Gastroesophageal sphincter (tissue), 4 donors: ENCODE data around the gene HTR2A. TPM values are rescaled to one million over a fixed set of nuclear protein-coding genes. Genes with fewer than 3 reads are reported as not detected.

Source experiments
- ATAC-seq: fragments of 150-250 bp; one replicate; pipeline ENCODE4 v1.9.1; 2016; ENCODE audit warnings: mild to moderate bottlenecking, moderate library complexity
- H3K27ac ChIP-seq, 4 donors: fragments of 200-600 bp; sonication (generic) in 3 of 4; 1 replicate in 3 of 4; 2 replicates in 1 of 4; pipeline ENCODE4 v1.5.1; 2016 to 2019
- H3K27me3 ChIP-seq: fragments of 200-600 bp; sonication (generic); one replicate; pipeline ENCODE4 v1.5.1; 2019
- H3K36me3 ChIP-seq, 2 donors: fragments of 200-600 bp; sonication (generic); one replicate each; pipeline ENCODE4 v1.5.1; 2019; ENCODE audit warnings: control low read depth in 1 of 2
- H3K4me1 ChIP-seq, 3 donors: fragments of 200-600 bp; sonication (generic); 1 replicate in 2 of 3; 2 replicates in 1 of 3; pipeline ENCODE4 v1.5.1; 2016 to 2019; ENCODE audit warnings: control low read depth in 2 of 3
- H3K4me3 ChIP-seq, 2 donors: fragments of 200-600 bp; sonication (generic); one replicate each; pipeline ENCODE4 v1.5.1; 2019; ENCODE audit warnings: mild to moderate bottlenecking in 1 of 2, moderate library complexity in 1 of 2
- H3K9me3 ChIP-seq, 3 donors: fragments of 200-600 bp; sonication (generic); one replicate each; pipeline ENCODE4 v1.5.1; 2017 to 2019; ENCODE audit warnings: control low read depth in 2 of 3
- EP300 ChIP-seq: sonication (generic); formaldehyde crosslinking; IDR thresholded peaks from one replicate; pipeline ENCODE4 v1.6.1; 2017; ENCODE audit warnings: antibody characterized with exemption, mild to moderate bottlenecking
- POLR2A ChIP-seq, 2 donors: fragments of 450-650 bp; IDR thresholded peaks; one replicate each; pipeline ENCODE4 v1.6.1; 2017; ENCODE audit warnings: antibody characterized with exemption in 2 of 2, mild to moderate bottlenecking in 2 of 2, moderate library complexity in 1 of 2
- POLR2AphosphoS5 ChIP-seq: sonication (generic); formaldehyde crosslinking; IDR thresholded peaks from one replicate; pipeline ENCODE4 v1.6.1; 2017; ENCODE audit warnings: antibody characterized with exemption
- WGBS, 2 donors: methylation state at CpG; one replicate each; pipeline ENCODE4 v1.1.5; 2018; ENCODE audit warnings: low coverage in 1 of 2; 5-methylcytosine and 5-hydroxymethylcytosine counted together
- total RNA-seq, 4 donors: library from RNA; depleted of rRNA; stranded (reverse); fragments of >200 nt; gene quantifications; one replicate each; pipeline ENCODE4 v1.1.0, GENCODE V29; 2016
- TF ChIP-seq, protein P1 (sequence below), 4 experiments: fragments of 200-600 bp in 2 of 4; fragments of 450-650 bp in 2 of 4; sonication (generic) in 1 of 4; IDR thresholded peaks; one replicate each; pipeline ENCODE4 v1.5.1; 2017 to 2019; ENCODE audit warnings: antibody characterized with exemption in 4 of 4, mild to moderate bottlenecking in 2 of 4, moderate library complexity in 2 of 4

HTR2A gene
- 1 to 10 TPM in 1 of 4 donors, under 1 TPM in 3; 0.40 to 1.7 (median 0.54) TPM for total RNA-seq

DNA sequence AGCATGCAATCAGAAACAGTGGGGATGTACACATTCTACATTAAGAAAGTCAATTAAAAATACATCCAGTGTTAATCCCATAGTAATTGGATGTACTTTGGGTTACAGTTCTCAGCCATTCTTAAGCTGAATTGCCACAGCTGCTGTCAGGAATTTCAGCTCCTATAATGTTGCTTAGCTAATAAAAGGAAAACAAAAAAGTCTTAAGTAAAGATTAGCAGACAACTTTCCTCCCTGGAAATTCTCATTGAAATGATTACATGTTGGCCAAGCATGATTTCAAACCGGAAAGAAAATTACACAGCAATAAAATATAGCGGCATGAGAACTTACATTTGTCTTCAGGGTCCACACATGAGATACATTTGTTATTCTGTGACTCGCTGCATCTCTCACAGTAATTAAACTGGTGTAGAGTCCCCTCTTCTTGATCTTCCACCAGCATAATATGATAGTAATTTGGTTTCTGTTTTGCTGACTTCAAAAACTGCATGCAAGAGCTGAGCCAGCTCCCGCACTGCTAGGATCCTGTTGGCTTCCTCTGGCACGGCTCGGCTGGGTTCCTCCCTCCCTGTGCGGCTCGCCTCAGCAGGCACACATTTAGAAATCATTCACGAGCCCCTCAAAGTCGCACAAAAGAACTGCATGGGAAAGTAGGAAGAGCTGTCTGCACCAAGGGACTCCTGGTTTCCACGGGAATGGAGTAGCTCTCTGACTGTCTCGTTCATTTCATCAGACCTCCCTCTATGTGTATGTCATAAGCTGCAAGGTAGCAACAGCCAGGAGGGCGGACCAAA lies at the start of gene HTR2A:
HTR2A (minus strand) TSS at position 713 of the 797 bp plus-strand sequence. CDS start 1,147 bp downstream, outside the sequence.
- 6 to 18% methylated on average over 7 to 12 of the region's 13 CpGs for WGBS, 2 donors
- ATAC-seq: peak; percentile 27
- no peaks in the 10 kb centered on the region for H3K36me3 ChIP-seq
- no peaks in the 10 kb centered on the region for H3K9me3 ChIP-seq
- peak within 1 kb of the TSS; percentile 23 to 45 for H3K4me3 ChIP-seq
- H3K27ac ChIP-seq: peak within 1 kb of the TSS in 3 of 4 donors; percentile 56 to 75 (median 71)
- H3K27me3 ChIP-seq: no peaks in the 10 kb centered on the region
- H3K4me1 ChIP-seq: peaks cover 0 to 42% (median 3%) of the 10 kb centered on the region in 3 donors
- TF ChIP-seq, protein P1, sequence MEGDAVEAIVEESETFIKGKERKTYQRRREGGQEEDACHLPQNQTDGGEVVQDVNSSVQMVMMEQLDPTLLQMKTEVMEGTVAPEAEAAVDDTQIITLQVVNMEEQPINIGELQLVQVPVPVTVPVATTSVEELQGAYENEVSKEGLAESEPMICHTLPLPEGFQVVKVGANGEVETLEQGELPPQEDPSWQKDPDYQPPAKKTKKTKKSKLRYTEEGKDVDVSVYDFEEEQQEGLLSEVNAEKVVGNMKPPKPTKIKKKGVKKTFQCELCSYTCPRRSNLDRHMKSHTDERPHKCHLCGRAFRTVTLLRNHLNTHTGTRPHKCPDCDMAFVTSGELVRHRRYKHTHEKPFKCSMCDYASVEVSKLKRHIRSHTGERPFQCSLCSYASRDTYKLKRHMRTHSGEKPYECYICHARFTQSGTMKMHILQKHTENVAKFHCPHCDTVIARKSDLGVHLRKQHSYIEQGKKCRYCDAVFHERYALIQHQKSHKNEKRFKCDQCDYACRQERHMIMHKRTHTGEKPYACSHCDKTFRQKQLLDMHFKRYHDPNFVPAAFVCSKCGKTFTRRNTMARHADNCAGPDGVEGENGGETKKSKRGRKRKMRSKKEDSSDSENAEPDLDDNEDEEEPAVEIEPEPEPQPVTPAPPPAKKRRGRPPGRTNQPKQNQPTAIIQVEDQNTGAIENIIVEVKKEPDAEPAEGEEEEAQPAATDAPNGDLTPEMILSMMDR (IDR thresholded peaks at IDR 0.05): no peak
- TF ChIP-seq POLR2AphosphoS5: no peak
- TF ChIP-seq POLR2A (IDR thresholded peaks at IDR 0.05): no peak
- no peak for TF ChIP-seq EP300

- Histone ChIP-seq H3K27ac (no peak overlapping the region), H3K36me3 (no peaks in the 10 kb centered on the region), H3K4me1 (no peaks in the 10 kb centered on the region), H3K9me3 (peaks cover 0 to 14% (median 0%) of the 10 kb centered on the region in 3 donors), H3K27me3 (no peaks in the 10 kb centered on the region), H3K4me3 (no peak overlapping the region)
- no peak for TF ChIP-seq POLR2AphosphoS5
- no peak for TF ChIP-seq POLR2A (IDR thresholded peaks at IDR 0.05)
- TF ChIP-seq, protein P1 (IDR thresholded peaks at IDR 0.05): no peak
- TF ChIP-seq EP300: no peak
- no CpG with 5 or more reads among the region's 4 CpGs for WGBS, 2 donors
- ATAC-seq: no peak
Observed at GRCh38 chr13:46936525-46936924, 39.7 kb upstream of the HTR2A start.

DNA sequence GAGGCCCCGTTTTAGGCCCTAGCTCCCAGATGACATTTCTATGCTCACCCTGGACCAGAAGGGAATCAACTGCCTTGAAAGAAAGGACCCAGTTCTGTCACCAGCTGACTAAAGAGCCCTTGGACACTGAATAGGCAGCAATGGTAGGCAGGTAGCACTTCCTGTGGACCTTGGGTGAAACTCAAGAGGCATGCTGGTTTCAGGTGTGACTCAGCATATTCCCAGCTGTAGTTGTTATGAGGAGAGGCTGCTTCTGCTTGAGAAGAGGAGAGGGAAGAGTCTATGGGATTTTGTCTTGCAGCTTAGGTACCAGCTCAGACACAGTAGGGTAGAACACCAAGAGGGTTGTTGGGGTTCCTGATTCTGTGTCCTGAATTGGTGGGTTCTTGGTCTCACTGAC lies 37.9 kb upstream of the HTR2A start:
- Histone ChIP-seq H3K27ac (no peak overlapping the region), H3K27me3 (no peaks in the 10 kb centered on the region), H3K9me3 (peaks cover 0 to 13% (median 0%) of the 10 kb centered on the region in 3 donors), H3K4me1 (no peaks in the 10 kb centered on the region), H3K36me3 (no peaks in the 10 kb centered on the region), H3K4me3 (no peak overlapping the region)
- TF ChIP-seq, protein P1 (IDR thresholded peaks at IDR 0.05): no peak
- TF ChIP-seq POLR2AphosphoS5: no peak
- no peak for TF ChIP-seq POLR2A (IDR thresholded peaks at IDR 0.05)
- no peak for TF ChIP-seq EP300
- ATAC-seq: no peak
- WGBS, 2 donors: 86% methylated on average over 1 of the region's 1 CpG; no CpG with 5 or more reads in 1 of the 2 donors

DNA sequence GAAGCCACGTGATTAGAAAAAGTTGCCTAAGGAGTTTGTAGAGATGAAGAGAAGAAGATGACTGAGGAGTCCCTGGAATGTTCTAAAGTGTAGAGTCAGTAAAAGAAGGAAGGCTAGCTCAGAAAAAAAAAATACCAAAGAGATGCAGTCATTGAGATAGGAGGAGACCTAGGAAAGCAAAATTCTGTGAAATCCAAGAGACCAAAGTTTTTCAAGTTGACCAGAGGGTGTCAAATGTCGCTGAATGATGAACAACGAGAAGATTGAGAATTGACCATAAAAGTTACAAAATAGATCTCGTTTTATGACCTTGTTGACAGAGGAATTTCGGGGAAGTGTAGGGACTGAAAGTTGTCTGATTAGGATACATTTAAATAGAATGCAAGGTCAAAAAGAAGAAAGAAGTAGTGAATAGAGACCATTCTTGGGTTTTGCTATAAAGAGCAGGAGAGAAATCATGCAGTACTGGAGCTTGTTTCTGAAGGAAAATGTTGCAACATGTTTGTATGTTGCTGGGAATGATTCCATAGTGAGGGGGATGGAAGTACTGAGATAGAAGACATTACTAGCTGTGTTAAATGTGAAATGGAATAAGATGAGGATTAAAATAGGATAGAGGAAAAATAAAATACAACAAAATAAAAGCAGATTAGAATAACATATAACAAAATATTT lies 30.2 kb upstream of the HTR2A start:
- Histone ChIP-seq H3K4me3 (no peak overlapping the region), H3K36me3 (no peaks in the 10 kb centered on the region), H3K27me3 (no peaks in the 10 kb centered on the region), H3K9me3 (no peaks in the 10 kb centered on the region), H3K27ac (no peak overlapping the region), H3K4me1 (no peaks in the 10 kb centered on the region)
- TF ChIP-seq POLR2A (IDR thresholded peaks at IDR 0.05): no peak
- ATAC-seq: no peak
- WGBS, 2 donors: 48 to 88% methylated on average over 3 to 5 of the region's 5 CpGs

- TF ChIP-seq EP300: no peak
- no peak for TF ChIP-seq POLR2A (IDR thresholded peaks at IDR 0.05)
- TF ChIP-seq POLR2AphosphoS5: no peak
- TF ChIP-seq, protein P1 (IDR thresholded peaks at IDR 0.05): no peak
- Histone ChIP-seq H3K9me3 (no peaks in the 10 kb centered on the region), H3K27ac (no peak overlapping the region), H3K27me3 (no peaks in the 10 kb centered on the region), H3K36me3 (no peaks in the 10 kb centered on the region), H3K4me1 (no peaks in the 10 kb centered on the region), H3K4me3 (no peak overlapping the region)
- 80 to 100% methylated on average over 1 of the region's 1 CpG for WGBS, 2 donors
- no peak for ATAC-seq
Observed at GRCh38 chr13:46925486-46925885, 28.6 kb upstream of the HTR2A start.
